GM12892 (cell line): ENCODE data around the gene RGCC.
"Not testable (repeated sequence)": the region's sequence is repeated elsewhere in the genome, so short reads cannot be mapped to it uniquely, and the experiment has no call there.

Source experiments
- DNase-seq: peaks from one replicate; pipeline ENCODE4 v3.0.0; 2011; ENCODE audit not compliant: insufficient read length
- FAIRE-seq: peaks from 2 replicates; lab custom pipeline; 2011; peaks lifted over from hg19 to GRCh38; lab: Jason Lieb, UNC
- POLR2A ChIP-seq: IDR thresholded peaks from 2 replicates; pipeline ENCODE4 v1.6.1; 2011; ENCODE audit warnings: low read depth, low read length, control low read depth
- POLR2AphosphoS5 ChIP-seq: IDR thresholded peaks from 2 replicates; pipeline ENCODE4 v1.6.1; 2011; ENCODE audit warnings: low read depth, low read length, control low read depth
- TAF1 ChIP-seq: IDR thresholded peaks from 2 replicates; pipeline ENCODE4 v1.6.1; 2011; ENCODE audit warnings: low read depth, mild to moderate bottlenecking, control low read depth, low read length, borderline replicate concordance

RGCC gene

DNA sequence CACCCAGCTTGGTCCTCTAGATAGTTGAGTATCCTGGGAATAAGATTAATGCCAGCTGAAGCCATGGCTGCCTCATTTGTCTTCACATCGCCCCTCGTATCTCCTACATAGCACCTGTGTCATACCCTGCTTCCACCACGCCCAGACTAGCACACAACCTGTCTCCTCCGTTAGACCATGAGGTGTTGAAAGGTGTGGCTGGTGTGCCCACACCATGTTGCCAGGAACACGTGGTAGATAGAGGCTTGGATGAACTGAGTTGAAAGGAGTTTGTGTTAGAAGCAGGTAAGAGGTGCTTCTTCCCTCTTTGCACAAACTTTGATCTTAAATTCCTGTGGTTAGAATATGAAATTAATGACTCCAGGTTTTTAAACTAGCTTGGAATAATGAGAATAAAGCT is 40.1 kb downstream of the RGCC start:
- TF ChIP-seq TAF1 (no peak), POLR2AphosphoS5 (no peak), POLR2A (no peak)
- no peak for FAIRE-seq
- DNase-seq: no peak

DNA sequence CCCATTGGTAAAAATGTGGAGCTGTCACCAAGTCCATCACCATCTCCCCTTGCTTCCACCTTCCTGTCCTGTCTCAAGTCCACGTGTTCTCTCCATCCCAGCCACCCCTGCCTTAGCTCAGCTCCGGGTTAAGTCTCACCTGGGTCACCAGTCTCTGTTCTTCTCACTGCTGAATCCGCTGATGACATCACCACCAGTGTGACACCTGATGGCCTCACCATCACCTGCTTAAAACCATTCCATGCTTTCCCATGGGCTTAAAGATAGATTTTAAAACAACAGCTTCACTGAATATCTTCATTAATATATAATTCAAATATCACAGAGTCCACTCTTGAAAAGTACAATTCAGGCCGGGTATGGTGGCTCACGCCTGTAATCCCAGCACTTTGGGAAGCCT is 42.1 kb downstream of the RGCC start:
- no peak for TF ChIP-seq POLR2A
- TF ChIP-seq POLR2AphosphoS5: no peak
- TF ChIP-seq TAF1: no peak
- FAIRE-seq (no peak), DNase-seq (no peak)

DNA sequence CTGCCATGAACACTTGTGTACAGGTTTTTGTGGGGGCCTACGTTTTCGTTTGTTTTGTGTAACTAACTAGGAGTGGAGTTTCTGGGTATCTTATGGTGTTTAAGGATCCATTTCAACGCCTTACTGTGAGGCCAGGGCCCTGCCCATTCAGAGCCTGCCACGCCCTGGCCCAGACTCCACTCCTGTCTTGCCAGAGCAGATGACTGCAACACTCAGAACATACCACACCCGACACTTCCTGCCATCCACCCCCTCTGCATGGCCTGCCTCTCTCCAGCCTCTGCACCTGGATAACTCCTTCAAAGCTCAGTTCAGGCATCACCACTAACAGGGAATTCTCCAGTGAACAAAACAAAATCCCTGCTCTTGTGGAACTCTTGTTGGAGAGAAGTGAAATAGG is 43.2 kb downstream of the RGCC start:
- FAIRE-seq (peak; percentile 60), DNase-seq (no peak)
- TF ChIP-seq TAF1 (no peak), POLR2AphosphoS5 (no peak), POLR2A (no peak)

DNA sequence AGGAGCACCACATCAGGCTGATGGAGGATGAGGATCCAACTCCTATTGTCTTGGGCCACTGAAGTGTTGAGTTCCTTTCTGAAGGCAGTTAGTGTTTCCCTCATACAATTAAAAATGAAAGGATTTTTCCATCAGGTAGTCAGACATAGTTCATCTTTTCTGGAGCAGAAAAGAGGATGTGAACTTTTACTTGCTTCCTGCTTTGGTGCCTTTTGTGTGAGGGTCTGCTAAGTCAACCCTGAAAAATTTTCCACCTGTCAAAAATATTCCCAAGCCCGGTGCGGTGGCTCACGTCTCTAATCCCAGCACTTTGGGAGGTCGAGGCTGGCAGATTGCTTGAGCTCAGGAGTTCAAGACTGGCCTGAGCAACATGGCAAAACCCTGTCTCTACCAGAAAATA is 43.9 kb downstream of the RGCC start:
- no peak for DNase-seq
- TF ChIP-seq TAF1 (no peak), POLR2A (no peak)
- no peak for FAIRE-seq

DNA sequence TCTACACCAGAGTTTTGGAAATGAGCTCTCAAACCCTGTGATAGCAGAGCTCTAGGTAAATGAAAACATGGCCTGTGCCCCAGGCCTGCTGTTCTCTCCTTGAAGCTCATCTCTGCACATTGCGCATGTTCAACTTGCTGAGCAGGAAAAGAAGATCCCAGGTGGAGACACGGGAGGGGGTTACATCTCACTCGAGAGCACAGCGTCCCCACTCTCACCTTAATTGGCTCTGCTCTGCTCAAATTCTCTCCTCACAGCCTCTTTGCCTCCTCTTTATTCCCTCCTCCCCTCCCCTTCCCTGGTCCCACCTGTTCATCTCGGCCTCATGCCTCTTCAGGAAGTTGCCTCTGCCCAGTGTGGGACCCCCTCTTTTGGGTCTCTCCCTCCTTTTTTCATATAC is 44.7 kb downstream of the RGCC start:
- DNase-seq (no peak), FAIRE-seq (peak; percentile 21)
- TF ChIP-seq TAF1: no peak
- no peak for TF ChIP-seq POLR2A
- TF ChIP-seq POLR2AphosphoS5: no peak

DNA sequence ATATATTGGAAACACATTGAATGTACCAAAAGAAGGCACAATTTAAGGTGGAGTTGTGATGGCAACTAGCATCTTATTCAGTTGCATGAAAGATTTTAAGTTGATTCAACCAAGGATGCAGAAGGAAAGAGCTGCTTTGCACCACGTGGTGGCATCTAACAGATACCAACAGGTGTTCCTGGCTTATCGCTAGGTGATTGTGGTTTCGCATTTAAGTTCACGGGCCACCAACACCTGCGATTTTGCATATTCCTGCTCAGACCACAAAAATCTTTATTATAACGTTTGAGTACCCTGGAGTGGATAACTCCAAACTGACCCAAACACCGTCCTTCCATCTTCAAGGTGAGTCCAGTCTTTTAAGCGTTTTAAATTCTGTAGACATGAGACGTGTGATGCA is 45.3 kb downstream of the RGCC start:
- FAIRE-seq (peak; percentile 91), DNase-seq (no peak)
- TF ChIP-seq POLR2AphosphoS5 (no peak), POLR2A (no peak), TAF1 (no peak)

DNA sequence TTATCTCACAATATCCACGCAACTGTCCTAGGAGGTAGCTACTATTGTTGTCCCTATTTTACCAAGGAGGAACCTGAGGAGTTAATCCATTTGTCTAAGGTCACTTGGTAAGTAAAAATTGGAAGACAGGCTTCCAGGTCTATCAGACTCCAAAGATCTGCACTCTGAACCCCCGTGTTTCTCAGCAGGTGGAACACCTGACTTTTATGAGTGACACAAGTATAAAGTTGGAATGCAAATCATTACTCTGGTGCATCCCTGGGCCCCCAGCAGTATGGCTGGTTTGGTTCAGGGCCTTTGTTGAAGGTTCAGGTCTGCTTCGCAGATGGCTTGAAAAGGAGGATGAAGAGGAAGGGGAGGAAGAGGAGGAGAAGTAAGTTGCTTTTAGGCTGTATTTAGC is 46.0 kb downstream of the RGCC start:
- TF ChIP-seq POLR2A (no peak), TAF1 (no peak), POLR2AphosphoS5 (no peak)
- FAIRE-seq (no peak), DNase-seq (no peak)

DNA sequence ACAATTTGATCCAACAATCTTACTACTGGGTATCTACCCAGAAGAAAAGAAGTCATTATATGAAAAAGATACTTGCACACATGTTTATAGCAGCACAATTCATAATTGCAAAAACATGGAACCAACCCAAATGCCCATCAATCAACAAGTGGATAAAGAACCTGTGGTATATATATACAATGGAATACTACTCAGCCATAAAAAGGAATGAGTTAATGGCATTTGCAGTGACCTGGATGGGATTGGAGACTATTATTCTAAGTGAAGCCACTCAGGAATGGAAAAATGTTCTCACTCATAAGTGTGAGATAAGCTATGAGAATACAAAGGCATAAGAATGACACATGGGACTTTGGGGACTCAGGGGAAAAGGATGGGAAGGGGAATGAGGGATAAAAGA is 47.3 kb downstream of the RGCC start:
- not testable (repeated sequence) for DNase-seq, FAIRE-seq

DNA sequence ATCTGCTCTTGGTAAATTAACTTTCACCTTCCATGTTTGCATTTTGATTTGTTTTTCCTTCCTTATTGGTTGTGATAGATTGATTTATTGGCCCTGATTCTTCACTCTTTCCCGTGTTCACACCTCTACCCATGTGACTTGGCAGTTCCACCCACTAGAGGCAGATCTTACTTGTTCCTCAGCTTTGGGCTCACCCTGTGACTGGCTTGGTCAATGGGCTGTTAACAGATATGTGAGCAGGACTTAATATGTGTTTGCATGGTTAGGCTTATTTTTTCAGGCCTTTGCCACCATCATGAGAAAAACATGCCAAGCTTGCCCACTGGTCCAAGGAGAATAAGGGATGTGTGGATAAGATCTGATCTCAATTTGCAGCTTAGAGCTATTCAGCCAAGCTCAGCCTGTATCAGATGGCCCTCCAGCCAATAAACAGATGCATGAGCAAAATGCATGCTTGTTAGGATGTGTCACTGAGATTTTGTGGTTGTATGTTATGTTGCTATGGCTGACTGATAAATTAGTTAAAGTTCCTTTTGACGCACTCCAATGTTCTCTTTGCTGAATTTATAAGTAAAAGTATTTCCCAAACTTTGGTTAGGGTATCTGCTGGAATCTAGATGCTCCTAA is 48.0 kb downstream of the RGCC start:
- TF ChIP-seq TAF1 (no peak), POLR2AphosphoS5 (no peak), POLR2A (no peak)
- no peak for DNase-seq
- no peak for FAIRE-seq

DNA sequence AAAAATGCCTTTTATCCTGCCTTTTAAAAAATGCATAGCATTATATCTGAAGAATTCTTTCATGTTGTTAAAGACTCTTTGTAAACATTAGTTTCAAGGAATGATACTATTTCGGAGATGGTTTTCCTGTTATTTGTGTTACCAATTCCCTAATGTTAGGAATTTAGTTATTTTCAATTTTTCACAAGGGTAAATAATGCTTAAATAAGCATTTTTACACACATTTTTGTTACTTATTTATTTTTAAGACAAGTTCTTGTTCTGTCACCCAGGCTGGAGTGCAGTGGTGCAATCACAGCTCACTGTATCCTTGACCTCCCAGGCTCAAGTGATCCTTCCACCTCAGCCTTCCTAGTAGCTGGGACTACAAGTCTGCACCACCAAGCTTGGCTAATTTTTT is 49.0 kb downstream of the RGCC start:
- TF ChIP-seq TAF1: no peak
- TF ChIP-seq POLR2AphosphoS5: no peak
- no peak for TF ChIP-seq POLR2A
- FAIRE-seq (no peak), DNase-seq (no peak)

DNA sequence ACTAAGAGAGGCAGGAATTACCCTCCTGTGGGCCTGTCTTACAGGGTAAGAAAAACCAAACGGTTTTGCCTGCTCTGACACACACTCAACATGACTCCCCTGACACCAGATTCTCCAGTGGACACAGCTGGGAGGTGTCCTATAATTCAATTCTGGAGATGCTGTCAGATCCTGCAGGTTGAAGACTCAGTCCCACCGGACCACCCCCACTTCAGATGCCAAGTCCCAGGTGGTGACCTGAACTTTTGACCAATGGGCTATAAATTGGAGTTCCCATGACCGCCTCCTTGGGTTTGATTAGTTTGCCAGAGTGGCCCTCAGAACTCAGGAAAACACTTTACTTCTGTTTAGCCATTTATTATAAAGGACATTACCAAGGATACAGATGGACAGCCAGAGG is 52.6 kb downstream of the RGCC start:
- TF ChIP-seq TAF1 (no peak), POLR2AphosphoS5 (no peak), POLR2A (no peak)
- FAIRE-seq: no peak

DNA sequence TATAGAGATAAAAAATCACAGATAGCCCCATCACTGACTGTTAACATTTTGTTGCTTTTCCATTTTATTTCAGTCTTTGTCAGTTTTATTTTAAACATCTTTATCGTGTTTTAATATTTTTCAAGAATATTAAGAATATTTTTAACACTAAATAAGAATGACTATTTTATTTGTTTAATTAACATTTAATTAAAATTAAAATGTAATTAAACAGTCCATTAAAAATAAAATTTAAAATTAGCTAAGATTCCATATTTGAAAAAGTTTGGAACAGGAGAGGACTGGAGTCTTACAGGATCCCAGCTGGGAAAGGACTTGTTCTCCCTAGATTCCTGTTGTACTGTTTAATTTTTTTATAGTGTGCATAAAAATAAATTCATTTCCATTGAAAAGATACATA is 54.5 kb downstream of the RGCC start:
- FAIRE-seq (no peak), DNase-seq (no peak)
- no peak for TF ChIP-seq POLR2A
- no peak for TF ChIP-seq POLR2AphosphoS5
- TF ChIP-seq TAF1: no peak

More for the DNA sequence above, 52.6 kb downstream of the RGCC start:
- no peak for DNase-seq

DNA sequence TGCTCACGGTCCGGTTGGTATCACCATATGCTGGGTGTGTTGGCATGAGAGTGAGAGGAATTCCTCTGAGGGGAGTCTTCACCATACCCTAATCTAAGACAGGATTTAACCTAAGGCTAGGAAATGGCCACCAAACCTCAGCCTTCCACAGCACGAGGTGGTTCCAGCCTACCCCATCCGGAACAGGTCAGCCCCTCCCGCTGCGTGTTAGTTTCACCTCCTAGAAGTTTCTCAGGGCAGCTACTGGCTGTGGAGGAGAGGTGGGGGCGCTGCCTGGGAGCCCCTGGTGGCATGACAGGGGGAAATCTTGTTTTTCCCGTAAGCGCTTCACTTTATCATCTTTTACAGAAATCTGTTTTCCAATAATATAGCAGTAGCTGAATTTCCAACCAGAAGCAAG is 55.1 kb downstream of the RGCC start:
- no peak for FAIRE-seq
- DNase-seq: no peak
- TF ChIP-seq POLR2A: no peak

DNA sequence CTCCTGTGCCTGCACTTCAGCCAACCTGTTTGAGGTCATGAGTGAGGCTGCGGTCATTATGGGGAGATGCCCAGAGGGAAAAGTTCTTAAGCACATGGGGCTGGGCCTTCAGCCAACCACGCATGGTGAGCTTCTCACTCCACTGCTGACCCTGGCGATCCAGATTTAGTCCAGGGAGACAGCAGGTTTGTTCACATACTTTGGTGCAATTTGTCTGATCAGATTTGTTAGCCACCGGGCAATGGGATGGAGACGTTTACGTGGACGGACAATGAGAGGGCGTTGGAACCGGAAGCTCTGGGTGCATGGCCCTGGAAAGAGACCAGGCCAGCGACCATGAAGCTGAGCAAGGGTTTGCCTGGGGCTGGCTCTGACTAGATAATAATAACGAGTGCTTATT is 56.2 kb downstream of the RGCC start:
- TF ChIP-seq POLR2A (no peak), TAF1 (no peak), POLR2AphosphoS5 (no peak)
- DNase-seq: no peak
- FAIRE-seq: no peak
